H9 (cell line): Measurements from ENCODE around the gene SPRED2. TPM values are rescaled to one million over a fixed set of nuclear protein-coding genes. Genes with fewer than 3 reads are reported as not detected.

Experiments
- DNase-seq: peaks from one replicate; pipeline ENCODE4 v3.0.0-alpha.2; 2017
- H2AFZ ChIP-seq: one replicate; pipeline ENCODE4 v1.6.1; 2013; ENCODE audit warnings: mild to moderate bottlenecking, low read length, control low read depth, moderate library complexity
- H2AK5ac ChIP-seq: 2 replicates; pipeline ENCODE4 v1.6.1; 2013; ENCODE audit warnings: low read length, control low read depth, mixed read lengths; ENCODE audit not compliant: insufficient read length
- H2BK120ac ChIP-seq: one replicate; pipeline ENCODE4 v1.6.1; 2013; ENCODE audit warnings: low read depth, mild to moderate bottlenecking, low read length, control low read depth, inconsistent platforms; ENCODE audit not compliant: poor library complexity, severe bottlenecking
- H2BK12ac ChIP-seq: 2 replicates; pipeline ENCODE4 v1.6.1; 2013; ENCODE audit warnings: low read length, control low read depth, mixed read lengths, low read depth; ENCODE audit not compliant: insufficient read length
- H2BK15ac ChIP-seq: 2 replicates; pipeline ENCODE4 v1.6.1; 2013; ENCODE audit warnings: low read depth, low read length, control low read depth
- H2BK20ac ChIP-seq: one replicate; pipeline ENCODE4 v1.6.1; 2013; ENCODE audit warnings: low read depth, mild to moderate bottlenecking, low read length, control low read depth, inconsistent platforms; ENCODE audit not compliant: poor library complexity, severe bottlenecking
- H2BK5ac ChIP-seq: 2 replicates; pipeline ENCODE4 v1.6.1; 2013; ENCODE audit warnings: low read length, control low read depth, mixed read lengths; ENCODE audit not compliant: insufficient read length
- H3K14ac ChIP-seq: 2 replicates; pipeline ENCODE4 v1.6.1; 2013; ENCODE audit warnings: low read length, control low read depth; ENCODE audit not compliant: insufficient read depth
- H3K18ac ChIP-seq: 2 replicates; pipeline ENCODE4 v1.6.1; 2013; ENCODE audit warnings: low read depth, mild to moderate bottlenecking, mixed read lengths, low read length, control low read depth; ENCODE audit not compliant: insufficient read length
- H3K23ac ChIP-seq: 2 replicates; pipeline ENCODE4 v1.6.1; 2013; ENCODE audit warnings: low read length, control low read depth, mixed read lengths, low read depth; ENCODE audit not compliant: insufficient read length
- H3K23me2 ChIP-seq: 2 replicates; pipeline ENCODE4 v1.6.1; 2013; ENCODE audit warnings: low read depth, mild to moderate bottlenecking, mixed read lengths, low read length, control low read depth; ENCODE audit not compliant: insufficient read length, poor library complexity, severe bottlenecking
- H3K27ac ChIP-seq: 2 replicates; pipeline ENCODE4 v1.5.1; 2013; ENCODE audit warnings: low read length, control low read depth, mixed read lengths, low read depth; ENCODE audit not compliant: insufficient read length
- H3K27me3 ChIP-seq: 2 replicates; pipeline ENCODE4 v1.6.1; 2013; ENCODE audit warnings: low read length, control low read depth, inconsistent platforms; ENCODE audit not compliant: insufficient read depth
- H3K4ac ChIP-seq: 2 replicates; pipeline ENCODE4 v1.6.1; 2013; ENCODE audit warnings: low read depth, mild to moderate bottlenecking, control low read depth, inconsistent platforms, low read length, moderate library complexity
- H3K4me1 ChIP-seq: 2 replicates; pipeline ENCODE4 v1.6.1; 2013; ENCODE audit warnings: low read length, control low read depth, inconsistent platforms; ENCODE audit not compliant: insufficient read depth
- H3K4me2 ChIP-seq: 2 replicates; pipeline ENCODE4 v1.6.1; 2013; ENCODE audit warnings: low read length, control low read depth, mixed read lengths; ENCODE audit not compliant: insufficient read length, insufficient read depth
- H3K56ac ChIP-seq: 2 replicates; pipeline ENCODE4 v1.6.1; 2013; ENCODE audit warnings: low read depth, mild to moderate bottlenecking, mixed read lengths, low read length, control low read depth; ENCODE audit not compliant: insufficient read length
- H3K79me1 ChIP-seq: 2 replicates; pipeline ENCODE4 v1.6.1; 2013; ENCODE audit warnings: low read depth, mild to moderate bottlenecking, moderate library complexity, low read length, control low read depth, inconsistent platforms; ENCODE audit not compliant: insufficient read depth, poor library complexity, severe bottlenecking
- H3K79me2 ChIP-seq: 2 replicates; pipeline ENCODE4 v1.6.1; 2013; ENCODE audit warnings: low read length, control low read depth, inconsistent platforms; ENCODE audit not compliant: insufficient read depth
- H3K9ac ChIP-seq: 2 replicates; pipeline ENCODE4 v1.6.1; 2013; ENCODE audit warnings: low read length, control low read depth, mixed read lengths; ENCODE audit not compliant: insufficient read length; ENCODE audit errors: extremely low read depth
- H3K9me3 ChIP-seq: one replicate; pipeline ENCODE4 v1.6.1; 2013; ENCODE audit warnings: low read depth, low read length, inconsistent platforms; ENCODE audit not compliant: control insufficient read depth
- H3T11ph ChIP-seq: one replicate; pipeline ENCODE4 v1.6.1; 2013; ENCODE audit warnings: mild to moderate bottlenecking, low read length, control low read depth, inconsistent platforms
- H4K20me1 ChIP-seq: one replicate; pipeline ENCODE4 v1.6.1; 2013; ENCODE audit not compliant: control insufficient read depth, insufficient read length, insufficient read depth
- H4K5ac ChIP-seq: 2 replicates; pipeline ENCODE4 v1.6.1; 2013; ENCODE audit warnings: low read depth, mild to moderate bottlenecking, mixed read lengths, low read length, control low read depth; ENCODE audit not compliant: insufficient read length
- H4K8ac ChIP-seq: replicated peaks from 2 replicates; pipeline ENCODE4 v1.6.1; 2013; ENCODE audit warnings: low read length, control low read depth, mixed read lengths, low read depth; ENCODE audit not compliant: insufficient read length
- H4K91ac ChIP-seq: 2 replicates; pipeline ENCODE4 v1.6.1; 2013; ENCODE audit warnings: low read depth, mild to moderate bottlenecking, moderate library complexity, mixed read lengths, low read length, control low read depth; ENCODE audit not compliant: insufficient read length
- H3K27ac Mint-ChIP-seq, 3 experiments: 2 replicates in 2 of 3; 3 replicates in 1 of 3; pipeline ENCODE4 v1.8.0; 2020 to 2021; ENCODE audit warnings: mixed read lengths in 3 of 3, mild to moderate bottlenecking in 1 of 3, moderate library complexity in 1 of 3
- H3K27me3 Mint-ChIP-seq: 2 replicates; pipeline ENCODE4 v1.8.0; 2021; ENCODE audit warnings: low read depth, mild to moderate bottlenecking, moderate library complexity, mixed read lengths
- H3K36me3 Mint-ChIP-seq, 3 experiments: 2 replicates in 2 of 3; 3 replicates in 1 of 3; pipeline ENCODE4 v1.8.0; 2020 to 2021; ENCODE audit warnings: low read depth in 3 of 3, mixed read lengths in 3 of 3; ENCODE audit not compliant: insufficient read depth in 1 of 3
- H3K4me1 Mint-ChIP-seq, 2 experiments: 2 replicates each; pipeline ENCODE4 v1.8.0; 2020; ENCODE audit warnings: mixed read lengths in 2 of 2
- H3K4me3 Mint-ChIP-seq, 2 experiments: 2 replicates in 1 of 2; 3 replicates in 1 of 2; pipeline ENCODE4 v1.8.0; 2020 to 2021; ENCODE audit warnings: mild to moderate bottlenecking in 2 of 2, mixed read lengths in 2 of 2, moderate library complexity in 1 of 2
- H3K9me3 Mint-ChIP-seq, 2 experiments: 2 replicates in 1 of 2; 3 replicates in 1 of 2; pipeline ENCODE4 v1.8.0; 2020; ENCODE audit warnings: mild to moderate bottlenecking in 2 of 2, mixed read lengths in 2 of 2, moderate library complexity in 1 of 2
- WGBS: extraction: QIAGEN DNeasy Blood & Tissue Kit; methylation state at CpG from one replicate; pipeline ENCODE4 v1.1.7; 2013; ENCODE audit warnings: missing lambda C conversion rate, low lambda C conversion rate, mixed read lengths; ENCODE audit not compliant: insufficient read length; ENCODE audit errors: extremely low coverage; 5-methylcytosine and 5-hydroxymethylcytosine counted together
- total RNA-seq: library from RNA; stranded (reverse); gene quantifications from 2 replicates; pipeline ENCODE4 v1.2.1, GENCODE V29; 2021
- TF ChIP-seq, protein P1 (sequence below): fragments of 200-600 bp; sonication (generic); conservative IDR thresholded peaks from 3 replicates; pipeline ENCODE4 v1.8.0; 2021; ENCODE audit warnings: antibody characterized with exemption, mild to moderate bottlenecking

SPRED2 gene
- total RNA-seq, 1 experiment from 2014 or later, result 23.5 TPM

DNA sequence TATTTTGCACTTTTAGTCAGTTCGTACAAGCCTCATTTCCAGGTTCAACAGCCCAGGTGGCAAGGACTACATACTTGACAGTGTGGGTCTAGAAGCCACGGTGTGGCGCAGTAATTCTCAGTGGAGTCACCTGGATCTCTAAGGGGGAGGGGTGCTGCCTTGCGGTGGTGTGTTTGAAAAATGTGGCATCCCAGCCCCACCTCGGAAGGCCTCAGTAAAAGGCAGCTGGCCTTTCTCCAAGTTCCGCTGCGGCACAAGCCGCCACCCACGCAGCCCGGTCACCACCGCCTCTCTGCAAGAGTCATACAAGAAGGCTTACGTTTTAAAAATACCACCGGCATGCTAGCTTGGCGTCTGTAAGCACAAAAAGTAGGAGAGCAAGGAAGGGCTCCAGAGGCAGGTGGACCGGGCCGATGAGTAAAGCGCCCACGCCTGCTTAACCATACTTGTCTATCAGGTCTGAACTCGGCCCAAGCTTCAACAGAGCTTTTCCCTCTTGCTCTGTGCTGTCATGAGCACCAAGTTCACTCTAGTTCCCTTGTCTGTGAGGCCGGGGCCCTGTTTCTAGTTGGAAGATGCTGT, 49.5 kb downstream of the SPRED2 start:
- Mint-ChIP-seq H3K4me1 (peaks cover 10 to 17% of the 10 kb centered on the region in 2 experiments), H3K36me3 (peaks cover 0 to 3% (median 0%) of the 10 kb centered on the region in 3 experiments; a peak in 1 of 7 replicates), H3K27me3 (no peaks in the 10 kb centered on the region), H3K9me3 (no peaks in the 10 kb centered on the region), H3K27ac (no peak overlapping the region), H3K4me3 (no peak overlapping the region)
- Histone ChIP-seq H3K4me1 (peaks cover under 1% of the 10 kb centered on the region; the same call in 1 of the 2 replicates), H3T11ph (no peak overlapping the region), H3K23ac (no peak overlapping the region), H3K14ac (no peak overlapping the region), H4K91ac (no peak overlapping the region), H2BK12ac (no peak overlapping the region), H3K79me1 (no peaks in the 10 kb centered on the region), H2BK120ac (no peak overlapping the region), H2BK5ac (no peak overlapping the region), H3K18ac (no peak overlapping the region), H3K4me2 (no peak overlapping the region), H2BK20ac (no peak overlapping the region), H4K20me1 (no peaks in the 10 kb centered on the region), H2AFZ (no peak overlapping the region), H3K79me2 (no peaks in the 10 kb centered on the region), H3K27me3 (no peaks in the 10 kb centered on the region), H2BK15ac (no peak overlapping the region), H3K56ac (no peak overlapping the region), H2AK5ac (no peak overlapping the region), H3K27ac (no peak overlapping the region), H3K23me2 (no peaks in the 10 kb centered on the region), H3K9me3 (no peaks in the 10 kb centered on the region), H3K4ac (no peak overlapping the region), H4K5ac (no peak overlapping the region), H3K9ac (no peak overlapping the region), H4K8ac (no peak overlapping the region)
- TF ChIP-seq, protein P1, sequence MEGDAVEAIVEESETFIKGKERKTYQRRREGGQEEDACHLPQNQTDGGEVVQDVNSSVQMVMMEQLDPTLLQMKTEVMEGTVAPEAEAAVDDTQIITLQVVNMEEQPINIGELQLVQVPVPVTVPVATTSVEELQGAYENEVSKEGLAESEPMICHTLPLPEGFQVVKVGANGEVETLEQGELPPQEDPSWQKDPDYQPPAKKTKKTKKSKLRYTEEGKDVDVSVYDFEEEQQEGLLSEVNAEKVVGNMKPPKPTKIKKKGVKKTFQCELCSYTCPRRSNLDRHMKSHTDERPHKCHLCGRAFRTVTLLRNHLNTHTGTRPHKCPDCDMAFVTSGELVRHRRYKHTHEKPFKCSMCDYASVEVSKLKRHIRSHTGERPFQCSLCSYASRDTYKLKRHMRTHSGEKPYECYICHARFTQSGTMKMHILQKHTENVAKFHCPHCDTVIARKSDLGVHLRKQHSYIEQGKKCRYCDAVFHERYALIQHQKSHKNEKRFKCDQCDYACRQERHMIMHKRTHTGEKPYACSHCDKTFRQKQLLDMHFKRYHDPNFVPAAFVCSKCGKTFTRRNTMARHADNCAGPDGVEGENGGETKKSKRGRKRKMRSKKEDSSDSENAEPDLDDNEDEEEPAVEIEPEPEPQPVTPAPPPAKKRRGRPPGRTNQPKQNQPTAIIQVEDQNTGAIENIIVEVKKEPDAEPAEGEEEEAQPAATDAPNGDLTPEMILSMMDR, result no peak
- WGBS, result no CpG with 5 or more reads among the region's 20 CpGs
- DNase-seq, result peak; percentile 43
